NB4 (cell line): ENCODE data around the gene PFN1.

Source experiments
- CTCF ChIP-seq: IDR thresholded peaks from one replicate; pipeline ENCODE4 v1.5.1; 2012; ENCODE audit warnings: low read depth, low read length
- MAX ChIP-seq: IDR thresholded peaks from 2 replicates; pipeline ENCODE4 v1.6.1; 2011; ENCODE audit warnings: low read depth, low read length
- MYC ChIP-seq: IDR thresholded peaks from 2 replicates; pipeline ENCODE4 v1.6.1; 2011; ENCODE audit warnings: low read depth, low read length
- POLR2A ChIP-seq: IDR thresholded peaks from 2 replicates; pipeline ENCODE4 v1.6.1; 2011; ENCODE audit warnings: mild to moderate bottlenecking; ENCODE audit not compliant: insufficient read length; ENCODE audit errors: extremely low read depth

- TF ChIP-seq POLR2A (no peak), CTCF (no peak), MAX (no peak), MYC (no peak)
These were observed 38.1 kb upstream of the PFN1 start for GRCh38 chr17:4986403-4986802.
